Cardiac fibroblast (primary cell): ENCODE results near the gene MRTFB.
A peak's percentile ranks its signal among the peaks of the same experiment; 100 is the strongest.

Source experiments
- DNase-seq, 2 donors: peaks; one replicate each; pipeline versions ENCODE4 v3.0.0 to v3.0.0-alpha.2; 2010; ENCODE audit warnings: low read depth in 2 of 2
- H3K4me3 ChIP-seq, 2 donors: replicated peaks in 1 of 2; 1 replicate in 1 of 2; 2 replicates in 1 of 2; pipeline ENCODE4 v1.5.1; 2011; ENCODE audit warnings: low read depth in 2 of 2, low read length in 2 of 2, mild to moderate bottlenecking in 2 of 2, moderate library complexity in 1 of 2
- CTCF ChIP-seq: IDR thresholded peaks from one replicate; pipeline ENCODE4 v1.5.1; 2011; ENCODE audit warnings: low read depth, mild to moderate bottlenecking, low read length, inconsistent platforms

MRTFB gene

GRCh38 chr16:14063618-14064581, 7.2 kb upstream of the MRTFB start:
- DNase-seq, result no peak
- H3K4me3 ChIP-seq, result no peak overlapping the region
- TF ChIP-seq CTCF, result no peak

DNA sequence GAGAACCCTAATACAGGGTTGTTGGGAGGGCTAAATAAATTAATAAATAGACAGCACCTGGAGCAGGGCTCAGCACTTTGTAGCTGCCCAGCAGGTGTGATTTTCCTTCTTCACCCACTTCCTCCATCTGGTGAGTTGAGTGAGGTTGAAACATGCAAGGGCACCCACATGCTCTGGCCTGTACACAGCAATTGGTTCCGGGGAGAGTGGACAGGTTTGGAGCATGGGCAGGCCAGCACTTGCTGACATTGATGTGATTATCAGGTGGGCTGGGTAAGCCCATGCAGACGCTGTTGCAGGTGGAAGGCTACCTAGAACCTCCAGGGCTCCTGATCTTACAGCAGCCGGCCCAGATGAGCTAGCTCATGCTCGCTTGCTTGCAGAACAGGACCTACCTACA, 1.3 kb upstream of the MRTFB start:
- DNase-seq, result no peak

DNA sequence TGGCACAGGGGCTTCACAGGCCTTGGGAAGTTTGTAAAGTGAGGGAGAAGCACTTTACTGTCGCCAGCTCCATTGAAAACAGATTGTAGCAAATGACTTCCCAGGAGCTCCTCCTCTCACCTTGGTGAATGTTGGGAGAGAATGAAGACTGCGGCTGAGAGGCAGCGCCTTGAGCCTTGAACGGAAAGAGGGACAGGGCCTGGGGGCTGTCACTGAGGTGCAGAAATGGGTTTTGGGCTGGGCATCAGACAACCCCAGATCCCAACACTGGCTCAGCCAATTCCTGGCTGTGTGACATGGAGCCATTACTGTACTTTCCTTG, 603 bp upstream of the MRTFB start:
- H3K4me3 ChIP-seq, result peak overlapping the region; percentile 87 to 92
- no peak for DNase-seq
- no peak for TF ChIP-seq CTCF

More for the DNA sequence above, 1.3 kb upstream of the MRTFB start:
- H3K4me3 ChIP-seq, result no peak overlapping the region
- TF ChIP-seq CTCF, result no peak

DNA sequence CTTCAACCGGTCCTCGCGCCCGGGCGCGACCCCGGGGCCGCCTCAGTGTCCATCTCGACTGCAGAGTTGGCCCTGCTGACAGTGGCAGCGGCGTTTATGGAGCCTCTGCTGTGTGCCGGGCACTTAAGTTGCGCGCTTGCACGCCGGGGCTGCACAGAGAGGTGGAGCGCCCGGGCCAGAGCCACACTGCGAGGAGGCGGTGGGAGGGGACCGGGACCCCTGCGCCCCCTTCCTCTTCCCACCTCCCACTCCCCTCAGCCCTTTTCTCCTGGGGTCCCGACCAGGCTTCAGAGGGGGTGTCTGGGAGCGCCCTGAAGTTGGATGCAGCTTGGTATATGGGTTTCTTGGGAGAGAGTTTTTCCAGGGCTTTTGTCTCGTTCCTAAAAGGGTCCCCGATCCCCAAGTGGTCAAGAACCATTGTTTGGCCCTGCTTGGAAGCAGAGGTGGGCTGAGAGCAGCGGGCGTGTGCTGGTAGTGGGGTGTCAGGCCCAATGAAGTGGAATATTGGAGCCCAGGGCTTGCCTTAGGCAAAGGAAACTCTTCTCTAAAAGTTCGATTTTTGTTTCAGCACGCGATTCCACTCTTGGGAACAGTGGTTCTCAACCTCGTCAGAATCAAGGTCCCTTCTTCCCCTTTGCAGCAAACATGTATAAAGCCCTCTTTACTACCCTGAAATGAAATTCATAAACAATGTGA, 605 bp downstream of the MRTFB start:
- H3K4me3 ChIP-seq, result peak overlapping the region; percentile 87 to 92
- DNase-seq, result peak in 1 of 2 donors; percentile 15
- TF ChIP-seq CTCF, result no peak

GRCh38 chr16:14072360-14072759, 1.2 kb downstream of the MRTFB start:
- no peak for TF ChIP-seq CTCF
- H3K4me3 ChIP-seq, result peak overlapping the region in 1 of 2 donors; percentile 87
- no peak for DNase-seq

GRCh38 chr16:14074544-14074943, 3.4 kb downstream of the MRTFB start:
- no peak for TF ChIP-seq CTCF
- DNase-seq, result no peak
- H3K4me3 ChIP-seq, result no peak overlapping the region
